Muscle of back (tissue), 11 donors: ENCODE data around the gene LHFPL2. TPM values are rescaled to one million over a fixed set of nuclear protein-coding genes. Genes with fewer than 3 reads are reported as not detected.
A peak's percentile ranks its signal among the peaks of the same experiment; 100 is the strongest.
"Not testable (repeated sequence)": the region's sequence is repeated elsewhere in the genome, so short reads cannot be mapped to it uniquely, and the experiment has no call there.

Experiments used
- DNase-seq, 3 donors: peaks; one replicate each; pipeline versions ENCODE4 v3.0.0 to v3.0.0-alpha.2; 2013
- polyA plus RNA-seq, 10 donors: library from polyadenylated mRNA; unstranded; fragments of 120-200 nt; gene quantifications; one replicate each; pipeline ENCODE4 v1.2.1, GENCODE V29; 2013; ENCODE audit not compliant: insufficient read length in 10 of 10

Gene LHFPL2
- polyA plus RNA-seq, 10 donors: 51.0 to 82.5 (median 59.4) TPM

GRCh38 chr5:78669331-78669730, 20.8 kb upstream of the LHFPL2 start:
- no peak for DNase-seq

- DNase-seq: no peak
Measured at GRCh38 chr5:78667461-78668103, 19.0 kb upstream of the LHFPL2 start.

GRCh38 chr5:78666975-78667374, 18.4 kb upstream of the LHFPL2 start:
- not testable (repeated sequence) for DNase-seq

- no peak for DNase-seq
Measured at GRCh38 chr5:78666041-78666444, 17.5 kb upstream of the LHFPL2 start.

GRCh38 chr5:78665534-78665933, 17.0 kb upstream of the LHFPL2 start:
- no peak for DNase-seq

- DNase-seq: no peak
Measured at GRCh38 chr5:78662323-78662722, 13.8 kb upstream of the LHFPL2 start.

- no peak for DNase-seq
Measured at GRCh38 chr5:78661691-78662090, 13.1 kb upstream of the LHFPL2 start.

- no peak for DNase-seq
Measured at GRCh38 chr5:78661044-78661443, 12.5 kb upstream of the LHFPL2 start.

GRCh38 chr5:78660401-78660800, 11.8 kb upstream of the LHFPL2 start:
- DNase-seq: no peak

- peak; percentile 36 to 80 (median 37) for DNase-seq
Measured at GRCh38 chr5:78659714-78660113, 11.1 kb upstream of the LHFPL2 start.

- peak in 1 of 3 donors; percentile 58 for DNase-seq
Measured at GRCh38 chr5:78659114-78659513, 10.5 kb upstream of the LHFPL2 start.

- DNase-seq: no peak
Measured at GRCh38 chr5:78657201-78657600, 8.6 kb upstream of the LHFPL2 start.

GRCh38 chr5:78655746-78656290, 7.2 kb upstream of the LHFPL2 start:
- peak in 1 of 3 donors; percentile 48 for DNase-seq

- no peak for DNase-seq
Measured at GRCh38 chr5:78654386-78654785, 5.8 kb upstream of the LHFPL2 start.

- DNase-seq: no peak
Measured at GRCh38 chr5:78653681-78654366, 5.3 kb upstream of the LHFPL2 start.

- no peak for DNase-seq
Measured at GRCh38 chr5:78653031-78653430, 4.5 kb upstream of the LHFPL2 start.

- DNase-seq: no peak
Measured at GRCh38 chr5:78651468-78651867, 2.9 kb upstream of the LHFPL2 start.

GRCh38 chr5:78650531-78650930, 2.0 kb upstream of the LHFPL2 start:
- DNase-seq: no peak

- DNase-seq: peak in 1 of 3 donors; percentile 62
Measured at GRCh38 chr5:78649861-78650496, 1.4 kb upstream of the LHFPL2 start.

GRCh38 chr5:78649211-78649695, 681 bp upstream of the LHFPL2 start:
- peak in 2 of 3 donors; percentile 47 to 91 for DNase-seq

- DNase-seq: peak; percentile 47 to 88 (median 74)
Measured at GRCh38 chr5:78647838-78648358, 674 bp downstream of the LHFPL2 start.

- DNase-seq: peak in 1 of 3 donors; percentile 81
Measured at GRCh38 chr5:78647351-78647818, 1.2 kb downstream of the LHFPL2 start.
